ENCODE results near the gene PCSK9. TPM values are rescaled to one million over a fixed set of nuclear protein-coding genes. Genes with fewer than 3 reads are reported as not detected.
A peak's percentile ranks its signal among the peaks of the same experiment; 100 is the strongest.

PCSK9 gene
- polyA plus RNA-seq, 1 donor (not counting 4 experiments of a cell fraction or from before 2014, with no cell fraction given): 61.7 TPM

DNA sequence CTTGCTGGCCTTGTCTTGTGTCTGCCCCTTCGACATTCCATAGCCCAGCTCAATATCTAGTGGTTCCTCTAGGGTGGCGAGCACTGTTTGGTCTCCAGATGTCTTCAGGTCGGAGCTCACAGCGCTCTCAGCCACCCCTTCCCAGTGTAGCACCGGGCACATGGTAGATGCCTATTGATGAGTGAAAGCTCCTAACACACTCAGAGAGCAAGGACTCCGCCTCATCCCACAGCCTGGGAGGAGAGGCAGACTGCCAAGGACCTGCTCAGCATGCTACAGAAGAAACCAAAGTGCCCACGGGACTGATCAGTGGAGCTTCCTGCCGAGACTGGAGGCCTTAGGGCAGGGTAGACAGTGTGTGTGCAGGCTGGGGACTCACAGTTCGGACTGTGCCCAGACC lies 10.9 kb downstream of the PCSK9 start:
- TF ChIP-seq, protein P1, sequence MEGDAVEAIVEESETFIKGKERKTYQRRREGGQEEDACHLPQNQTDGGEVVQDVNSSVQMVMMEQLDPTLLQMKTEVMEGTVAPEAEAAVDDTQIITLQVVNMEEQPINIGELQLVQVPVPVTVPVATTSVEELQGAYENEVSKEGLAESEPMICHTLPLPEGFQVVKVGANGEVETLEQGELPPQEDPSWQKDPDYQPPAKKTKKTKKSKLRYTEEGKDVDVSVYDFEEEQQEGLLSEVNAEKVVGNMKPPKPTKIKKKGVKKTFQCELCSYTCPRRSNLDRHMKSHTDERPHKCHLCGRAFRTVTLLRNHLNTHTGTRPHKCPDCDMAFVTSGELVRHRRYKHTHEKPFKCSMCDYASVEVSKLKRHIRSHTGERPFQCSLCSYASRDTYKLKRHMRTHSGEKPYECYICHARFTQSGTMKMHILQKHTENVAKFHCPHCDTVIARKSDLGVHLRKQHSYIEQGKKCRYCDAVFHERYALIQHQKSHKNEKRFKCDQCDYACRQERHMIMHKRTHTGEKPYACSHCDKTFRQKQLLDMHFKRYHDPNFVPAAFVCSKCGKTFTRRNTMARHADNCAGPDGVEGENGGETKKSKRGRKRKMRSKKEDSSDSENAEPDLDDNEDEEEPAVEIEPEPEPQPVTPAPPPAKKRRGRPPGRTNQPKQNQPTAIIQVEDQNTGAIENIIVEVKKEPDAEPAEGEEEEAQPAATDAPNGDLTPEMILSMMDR (optimal IDR thresholded peaks at IDR 0.05 in 1 of 3, IDR thresholded peaks at IDR 0.05 in 1 of 3, conservative IDR thresholded peaks at IDR 0.05 in 1 of 3; ENCODE audit: extremely low read depth in 1 of 3, insufficient read depth in 2 of 3, low read length in 3 of 3): no peak
- TF ChIP-seq EZH2 (IDR thresholded peaks at IDR 0.05; ENCODE audit: low read length): no peak
- Histone ChIP-seq H3K79me2 (ENCODE audit: control insufficient read depth, insufficient read depth, low read length) (peaks cover 88% of the 10 kb centered on the region), H3K4me2 (ENCODE audit: control insufficient read depth, extremely low read depth, insufficient read depth, low read depth, low read length) (no peak overlapping the region), H3K27ac (ENCODE audit: control insufficient read depth, insufficient read depth, low read length) (no peak overlapping the region), H3K27me3 (ENCODE audit: control insufficient read depth, extremely low read depth, insufficient read depth, low read length) (no peaks in the 10 kb centered on the region), H3K9me1 (ENCODE audit: control insufficient read depth, extremely low read depth, insufficient read depth, low read length) (peaks cover 9% of the 10 kb centered on the region), H3K4me1 (ENCODE audit: control insufficient read depth, extremely low read depth, insufficient read depth, low read length) (peaks cover 21% of the 10 kb centered on the region), H3K9me3 (ENCODE audit: control insufficient read depth, low read depth, low read length) (no peaks in the 10 kb centered on the region), H3K9ac (ENCODE audit: control insufficient read depth, extremely low read depth, insufficient read depth, low read length) (no peak overlapping the region), H3K4me3 (ENCODE audit: control insufficient read depth in 2 of 3, extremely low read depth in 1 of 3, insufficient read depth in 2 of 3, low read depth in 1 of 3, low read length in 3 of 3) (no peak overlapping the region), H4K20me1 (ENCODE audit: control insufficient read depth, extremely low read depth, insufficient read depth, low read length) (peaks cover 45% of the 10 kb centered on the region), H3K36me3 (ENCODE audit: control insufficient read depth in 2 of 2, extremely low read depth in 1 of 2, insufficient read depth in 2 of 2, low read length in 2 of 2) (peaks cover 56 to 72% of the 10 kb centered on the region in 2 experiments), H2AFZ (ENCODE audit: control insufficient read depth, low read length) (no peak overlapping the region)
- DNase-seq (ENCODE audit: low read depth, low spot score): no peak
- dilution Hi-C loops (cut with MboI; ENCODE audit: extremely low pct_ligation_motif_present, low sequenced_read_pairs): no loop called here
- FAIRE-seq: peak; percentile 91

DNA sequence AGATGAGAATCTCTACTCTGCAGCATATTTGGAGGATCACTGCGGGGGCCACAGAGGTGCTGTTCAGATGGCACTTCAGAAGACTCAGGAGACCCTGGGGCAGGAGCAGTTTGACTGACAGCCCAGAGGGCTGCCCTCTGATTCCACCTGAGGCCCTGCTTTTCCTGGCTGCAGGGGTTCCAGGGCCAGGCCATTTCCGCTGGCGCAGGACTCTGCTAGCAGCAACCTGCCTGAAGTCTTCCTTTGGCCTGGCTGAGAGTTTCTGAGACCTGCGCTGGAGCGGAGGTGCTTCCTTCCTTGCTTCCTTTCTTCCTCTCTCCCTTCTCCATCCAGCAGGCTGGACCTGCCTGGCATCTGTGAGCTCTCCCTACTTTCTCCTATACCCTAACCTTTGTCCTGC lies 11.8 kb downstream of the PCSK9 start:
- Histone ChIP-seq H3K27ac (ENCODE audit: control insufficient read depth, insufficient read depth, low read length) (no peak overlapping the region), H3K4me2 (ENCODE audit: control insufficient read depth, extremely low read depth, insufficient read depth, low read depth, low read length) (no peak overlapping the region), H3K9me1 (ENCODE audit: control insufficient read depth, extremely low read depth, insufficient read depth, low read length) (peaks cover 8% of the 10 kb centered on the region), H3K27me3 (ENCODE audit: control insufficient read depth, extremely low read depth, insufficient read depth, low read length) (no peaks in the 10 kb centered on the region), H3K79me2 (ENCODE audit: control insufficient read depth, insufficient read depth, low read length) (peaks cover 81% of the 10 kb centered on the region), H3K9ac (ENCODE audit: control insufficient read depth, extremely low read depth, insufficient read depth, low read length) (no peak overlapping the region), H3K36me3 (ENCODE audit: control insufficient read depth in 2 of 2, extremely low read depth in 1 of 2, insufficient read depth in 2 of 2, low read length in 2 of 2) (peaks cover 49 to 66% of the 10 kb centered on the region in 2 experiments), H2AFZ (ENCODE audit: control insufficient read depth, low read length) (no peak overlapping the region), H3K9me3 (ENCODE audit: control insufficient read depth, low read depth, low read length) (no peaks in the 10 kb centered on the region), H3K4me1 (ENCODE audit: control insufficient read depth, extremely low read depth, insufficient read depth, low read length) (peaks cover 21% of the 10 kb centered on the region), H3K4me3 (ENCODE audit: control insufficient read depth in 2 of 3, extremely low read depth in 1 of 3, insufficient read depth in 2 of 3, low read depth in 1 of 3, low read length in 3 of 3) (no peak overlapping the region), H4K20me1 (ENCODE audit: control insufficient read depth, extremely low read depth, insufficient read depth, low read length) (peaks cover 40% of the 10 kb centered on the region)
- TF ChIP-seq EZH2 (IDR thresholded peaks at IDR 0.05; ENCODE audit: low read length): no peak
- TF ChIP-seq, protein P1 (optimal IDR thresholded peaks at IDR 0.05 in 1 of 3, IDR thresholded peaks at IDR 0.05 in 1 of 3, conservative IDR thresholded peaks at IDR 0.05 in 1 of 3; ENCODE audit: extremely low read depth in 1 of 3, insufficient read depth in 2 of 3, low read length in 3 of 3): no peak
- no peak for DNase-seq (ENCODE audit: low read depth, low spot score)
- FAIRE-seq: no peak
- dilution Hi-C loops (cut with MboI; ENCODE audit: extremely low pct_ligation_motif_present, low sequenced_read_pairs): no loop called here

All from keratinocyte (primary cell).